ENCODE data around the gene PAFAH1B2. TPM values are rescaled to one million over a fixed set of nuclear protein-coding genes. Genes with fewer than 3 reads are reported as not detected.

PAFAH1B2 gene
- total and polyA plus RNA-seq, 2 experiments from 2014 or later = 87.5 to 148 TPM

DNA sequence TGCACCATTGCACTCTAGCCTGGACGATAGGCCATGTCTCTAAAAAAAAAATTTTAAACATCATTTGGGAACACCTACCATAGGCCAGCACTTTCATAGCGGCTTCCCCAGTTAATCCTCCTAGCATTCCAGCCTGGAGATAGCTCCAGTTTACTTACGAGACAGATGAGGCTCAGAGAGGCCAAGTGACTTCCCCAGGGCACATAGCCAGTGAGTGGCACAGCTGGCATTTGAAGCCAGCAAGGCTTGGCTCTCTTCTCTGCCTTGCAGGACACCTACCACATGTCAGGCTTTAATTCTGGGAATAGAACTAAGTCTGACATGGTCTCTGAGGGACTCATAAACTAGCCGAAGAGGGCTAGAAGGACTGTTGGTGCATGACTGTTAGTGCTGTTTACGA, 50.2 kb downstream of the PAFAH1B2 start:
- H3K4me1 Mint-ChIP-seq = peaks cover 17% of the 10 kb centered on the region
- Histone ChIP-seq H3F3A (replicated peaks; ENCODE audit: low read depth) (peaks cover 11% of the 10 kb centered on the region), H3K79me2 (replicated peaks; ENCODE audit: insufficient read depth) (no peaks in the 10 kb centered on the region), H4K20me1 (replicated peaks; ENCODE audit: insufficient read depth) (no peaks in the 10 kb centered on the region), H3K4me2 (no peak overlapping the region), H3K9me2 (ENCODE audit: insufficient read depth) (no peaks in the 10 kb centered on the region), H3K4me1 (ENCODE audit: insufficient read depth) (peaks cover 12% of the 10 kb centered on the region), H3K4me3 (no peak overlapping the region), H3K27ac (ENCODE audit: low read depth) (no peak overlapping the region), H3K27me3 (ENCODE audit: insufficient read depth) (no peaks in the 10 kb centered on the region), H3K36me3 (ENCODE audit: insufficient read depth) (no peaks in the 10 kb centered on the region), H2AFZ (no peak overlapping the region)
- H3K9me3 Mint-ChIP-seq = no peaks in the 10 kb centered on the region; the same call in 2 of the 3 replicates
- no peak overlapping the region for H3K27ac Mint-ChIP-seq
- no peak overlapping the region for H3K4me3 Mint-ChIP-seq
- no peak for ATAC-seq
- peaks cover 3% of the 10 kb centered on the region; the same call in 2 of the 3 replicates for H3K36me3 Mint-ChIP-seq (ENCODE audit: low read depth)
- DNase-seq (ENCODE audit: low spot score) = no peak
- peaks cover 19% of the 10 kb centered on the region for H3K27me3 Mint-ChIP-seq (ENCODE audit: insufficient read depth, low read depth, poor library complexity)
- TF ChIP-seq, protein P1, sequence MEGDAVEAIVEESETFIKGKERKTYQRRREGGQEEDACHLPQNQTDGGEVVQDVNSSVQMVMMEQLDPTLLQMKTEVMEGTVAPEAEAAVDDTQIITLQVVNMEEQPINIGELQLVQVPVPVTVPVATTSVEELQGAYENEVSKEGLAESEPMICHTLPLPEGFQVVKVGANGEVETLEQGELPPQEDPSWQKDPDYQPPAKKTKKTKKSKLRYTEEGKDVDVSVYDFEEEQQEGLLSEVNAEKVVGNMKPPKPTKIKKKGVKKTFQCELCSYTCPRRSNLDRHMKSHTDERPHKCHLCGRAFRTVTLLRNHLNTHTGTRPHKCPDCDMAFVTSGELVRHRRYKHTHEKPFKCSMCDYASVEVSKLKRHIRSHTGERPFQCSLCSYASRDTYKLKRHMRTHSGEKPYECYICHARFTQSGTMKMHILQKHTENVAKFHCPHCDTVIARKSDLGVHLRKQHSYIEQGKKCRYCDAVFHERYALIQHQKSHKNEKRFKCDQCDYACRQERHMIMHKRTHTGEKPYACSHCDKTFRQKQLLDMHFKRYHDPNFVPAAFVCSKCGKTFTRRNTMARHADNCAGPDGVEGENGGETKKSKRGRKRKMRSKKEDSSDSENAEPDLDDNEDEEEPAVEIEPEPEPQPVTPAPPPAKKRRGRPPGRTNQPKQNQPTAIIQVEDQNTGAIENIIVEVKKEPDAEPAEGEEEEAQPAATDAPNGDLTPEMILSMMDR (conservative IDR thresholded peaks at IDR 0.05; ENCODE audit: low read depth in 2 of 2) = no peak
- TF ChIP-seq ZNF114 (CRISPR knock-in tag; IDR thresholded peaks at IDR 0.05) = no peak
- TF ChIP-seq, protein P2, sequence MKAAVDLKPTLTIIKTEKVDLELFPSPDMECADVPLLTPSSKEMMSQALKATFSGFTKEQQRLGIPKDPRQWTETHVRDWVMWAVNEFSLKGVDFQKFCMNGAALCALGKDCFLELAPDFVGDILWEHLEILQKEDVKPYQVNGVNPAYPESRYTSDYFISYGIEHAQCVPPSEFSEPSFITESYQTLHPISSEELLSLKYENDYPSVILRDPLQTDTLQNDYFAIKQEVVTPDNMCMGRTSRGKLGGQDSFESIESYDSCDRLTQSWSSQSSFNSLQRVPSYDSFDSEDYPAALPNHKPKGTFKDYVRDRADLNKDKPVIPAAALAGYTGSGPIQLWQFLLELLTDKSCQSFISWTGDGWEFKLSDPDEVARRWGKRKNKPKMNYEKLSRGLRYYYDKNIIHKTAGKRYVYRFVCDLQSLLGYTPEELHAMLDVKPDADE (IDR thresholded peaks at IDR 0.05) = no peak
- TF ChIP-seq, protein P3, sequence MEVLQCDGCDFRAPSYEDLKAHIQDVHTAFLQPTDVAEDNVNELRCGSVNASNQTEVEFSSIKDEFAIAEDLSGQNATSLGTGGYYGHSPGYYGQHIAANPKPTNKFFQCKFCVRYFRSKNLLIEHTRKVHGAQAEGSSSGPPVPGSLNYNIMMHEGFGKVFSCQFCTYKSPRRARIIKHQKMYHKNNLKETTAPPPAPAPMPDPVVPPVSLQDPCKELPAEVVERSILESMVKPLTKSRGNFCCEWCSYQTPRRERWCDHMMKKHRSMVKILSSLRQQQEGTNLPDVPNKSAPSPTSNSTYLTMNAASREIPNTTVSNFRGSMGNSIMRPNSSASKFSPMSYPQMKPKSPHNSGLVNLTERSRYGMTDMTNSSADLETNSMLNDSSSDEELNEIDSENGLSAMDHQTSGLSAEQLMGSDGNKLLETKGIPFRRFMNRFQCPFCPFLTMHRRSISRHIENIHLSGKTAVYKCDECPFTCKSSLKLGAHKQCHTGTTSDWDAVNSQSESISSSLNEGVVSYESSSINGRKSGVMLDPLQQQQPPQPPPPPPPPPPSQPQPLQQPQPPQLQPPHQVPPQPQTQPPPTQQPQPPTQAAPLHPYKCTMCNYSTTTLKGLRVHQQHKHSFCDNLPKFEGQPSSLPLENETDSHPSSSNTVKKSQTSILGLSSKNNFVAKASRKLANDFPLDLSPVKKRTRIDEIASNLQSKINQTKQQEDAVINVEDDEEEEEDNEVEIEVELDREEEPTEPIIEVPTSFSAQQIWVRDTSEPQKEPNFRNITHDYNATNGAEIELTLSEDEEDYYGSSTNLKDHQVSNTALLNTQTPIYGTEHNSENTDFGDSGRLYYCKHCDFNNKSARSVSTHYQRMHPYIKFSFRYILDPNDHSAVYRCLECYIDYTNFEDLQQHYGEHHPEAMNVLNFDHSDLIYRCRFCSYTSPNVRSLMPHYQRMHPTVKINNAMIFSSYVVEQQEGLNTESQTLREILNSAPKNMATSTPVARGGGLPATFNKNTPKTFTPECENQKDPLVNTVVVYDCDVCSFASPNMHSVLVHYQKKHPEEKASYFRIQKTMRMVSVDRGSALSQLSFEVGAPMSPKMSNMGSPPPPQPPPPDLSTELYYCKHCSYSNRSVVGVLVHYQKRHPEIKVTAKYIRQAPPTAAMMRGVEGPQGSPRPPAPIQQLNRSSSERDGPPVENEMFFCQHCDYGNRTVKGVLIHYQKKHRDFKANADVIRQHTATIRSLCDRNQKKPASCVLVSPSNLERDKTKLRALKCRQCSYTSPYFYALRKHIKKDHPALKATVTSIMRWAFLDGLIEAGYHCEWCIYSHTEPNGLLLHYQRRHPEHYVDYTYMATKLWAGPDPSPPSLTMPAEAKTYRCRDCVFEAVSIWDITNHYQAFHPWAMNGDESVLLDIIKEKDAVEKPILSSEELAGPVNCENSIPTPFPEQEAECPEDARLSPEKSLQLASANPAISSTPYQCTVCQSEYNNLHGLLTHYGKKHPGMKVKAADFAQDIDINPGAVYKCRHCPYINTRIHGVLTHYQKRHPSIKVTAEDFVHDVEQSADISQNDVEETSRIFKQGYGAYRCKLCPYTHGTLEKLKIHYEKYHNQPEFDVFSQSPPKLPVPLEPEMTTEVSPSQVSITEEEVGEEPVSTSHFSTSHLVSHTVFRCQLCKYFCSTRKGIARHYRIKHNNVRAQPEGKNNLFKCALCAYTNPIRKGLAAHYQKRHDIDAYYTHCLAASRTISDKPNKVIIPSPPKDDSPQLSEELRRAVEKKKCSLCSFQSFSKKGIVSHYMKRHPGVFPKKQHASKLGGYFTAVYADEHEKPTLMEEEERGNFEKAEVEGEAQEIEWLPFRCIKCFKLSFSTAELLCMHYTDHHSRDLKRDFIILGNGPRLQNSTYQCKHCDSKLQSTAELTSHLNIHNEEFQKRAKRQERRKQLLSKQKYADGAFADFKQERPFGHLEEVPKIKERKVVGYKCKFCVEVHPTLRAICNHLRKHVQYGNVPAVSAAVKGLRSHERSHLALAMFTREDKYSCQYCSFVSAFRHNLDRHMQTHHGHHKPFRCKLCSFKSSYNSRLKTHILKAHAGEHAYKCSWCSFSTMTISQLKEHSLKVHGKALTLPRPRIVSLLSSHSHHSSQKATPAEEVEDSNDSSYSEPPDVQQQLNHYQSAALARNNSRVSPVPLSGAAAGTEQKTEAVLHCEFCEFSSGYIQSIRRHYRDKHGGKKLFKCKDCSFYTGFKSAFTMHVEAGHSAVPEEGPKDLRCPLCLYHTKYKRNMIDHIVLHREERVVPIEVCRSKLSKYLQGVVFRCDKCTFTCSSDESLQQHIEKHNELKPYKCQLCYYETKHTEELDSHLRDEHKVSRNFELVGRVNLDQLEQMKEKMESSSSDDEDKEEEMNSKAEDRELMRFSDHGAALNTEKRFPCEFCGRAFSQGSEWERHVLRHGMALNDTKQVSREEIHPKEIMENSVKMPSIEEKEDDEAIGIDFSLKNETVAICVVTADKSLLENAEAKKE (CRISPR knock-in tag; IDR thresholded peaks at IDR 0.05) = no peak
- TF ChIP-seq, protein P4, sequence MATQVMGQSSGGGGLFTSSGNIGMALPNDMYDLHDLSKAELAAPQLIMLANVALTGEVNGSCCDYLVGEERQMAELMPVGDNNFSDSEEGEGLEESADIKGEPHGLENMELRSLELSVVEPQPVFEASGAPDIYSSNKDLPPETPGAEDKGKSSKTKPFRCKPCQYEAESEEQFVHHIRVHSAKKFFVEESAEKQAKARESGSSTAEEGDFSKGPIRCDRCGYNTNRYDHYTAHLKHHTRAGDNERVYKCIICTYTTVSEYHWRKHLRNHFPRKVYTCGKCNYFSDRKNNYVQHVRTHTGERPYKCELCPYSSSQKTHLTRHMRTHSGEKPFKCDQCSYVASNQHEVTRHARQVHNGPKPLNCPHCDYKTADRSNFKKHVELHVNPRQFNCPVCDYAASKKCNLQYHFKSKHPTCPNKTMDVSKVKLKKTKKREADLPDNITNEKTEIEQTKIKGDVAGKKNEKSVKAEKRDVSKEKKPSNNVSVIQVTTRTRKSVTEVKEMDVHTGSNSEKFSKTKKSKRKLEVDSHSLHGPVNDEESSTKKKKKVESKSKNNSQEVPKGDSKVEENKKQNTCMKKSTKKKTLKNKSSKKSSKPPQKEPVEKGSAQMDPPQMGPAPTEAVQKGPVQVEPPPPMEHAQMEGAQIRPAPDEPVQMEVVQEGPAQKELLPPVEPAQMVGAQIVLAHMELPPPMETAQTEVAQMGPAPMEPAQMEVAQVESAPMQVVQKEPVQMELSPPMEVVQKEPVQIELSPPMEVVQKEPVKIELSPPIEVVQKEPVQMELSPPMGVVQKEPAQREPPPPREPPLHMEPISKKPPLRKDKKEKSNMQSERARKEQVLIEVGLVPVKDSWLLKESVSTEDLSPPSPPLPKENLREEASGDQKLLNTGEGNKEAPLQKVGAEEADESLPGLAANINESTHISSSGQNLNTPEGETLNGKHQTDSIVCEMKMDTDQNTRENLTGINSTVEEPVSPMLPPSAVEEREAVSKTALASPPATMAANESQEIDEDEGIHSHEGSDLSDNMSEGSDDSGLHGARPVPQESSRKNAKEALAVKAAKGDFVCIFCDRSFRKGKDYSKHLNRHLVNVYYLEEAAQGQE (IDR thresholded peaks at IDR 0.05; ENCODE audit: unreplicated experiment) = no peak
- TF ChIP-seq JUNB (IDR thresholded peaks at IDR 0.05; ENCODE audit: unreplicated experiment) = no peak
- no peak for TF ChIP-seq EZH2 (IDR thresholded peaks at IDR 0.05; ENCODE audit: low read depth, unreplicated experiment)

All from GM23338 (cell line).